Measurements from ENCODE around the gene YTHDF1.

Gene YTHDF1

GRCh38 chr20:63210011-63210605 lies 5.8 kb downstream of the YTHDF1 start:
- DNase-seq (ENCODE audit: low read depth, low spot score): no peak

GRCh38 chr20:63208346-63208909 lies 7.5 kb downstream of the YTHDF1 start:
- DNase-seq (ENCODE audit: low read depth, low spot score): no peak

- DNase-seq (ENCODE audit: low read depth, low spot score): peak; percentile 87
These were observed 9.1 kb downstream of the YTHDF1 start for GRCh38 chr20:63206878-63207277.

GRCh38 chr20:63205896-63206295 lies 10.0 kb downstream of the YTHDF1 start:
- no peak for DNase-seq (ENCODE audit: low read depth, low spot score)

- DNase-seq (ENCODE audit: low read depth, low spot score): no peak
These were observed 11.6 kb downstream of the YTHDF1 start for GRCh38 chr20:63204362-63204761.

GRCh38 chr20:63202811-63203526 lies 13.0 kb downstream of the YTHDF1 start:
- DNase-seq (ENCODE audit: low read depth, low spot score): no peak

GRCh38 chr20:63202021-63202420 lies 13.9 kb downstream of the YTHDF1 start:
- DNase-seq (ENCODE audit: low read depth, low spot score): no peak

GRCh38 chr20:63198606-63199005 lies 17.3 kb downstream of the YTHDF1 start:
- DNase-seq (ENCODE audit: low read depth, low spot score): no peak

GRCh38 chr20:63196768-63197470 lies 19.0 kb downstream of the YTHDF1 start:
- DNase-seq (ENCODE audit: low read depth, low spot score): no peak

- no peak for DNase-seq (ENCODE audit: low read depth, low spot score)
These were observed 21.1 kb downstream of the YTHDF1 start for GRCh38 chr20:63194797-63195173.

- DNase-seq (ENCODE audit: low read depth, low spot score): no peak
These were observed 21.7 kb downstream of the YTHDF1 start for GRCh38 chr20:63194007-63194796.

GRCh38 chr20:63192721-63193120 lies 23.2 kb downstream of the YTHDF1 start:
- DNase-seq (ENCODE audit: low read depth, low spot score): no peak

- DNase-seq (ENCODE audit: low read depth, low spot score): no peak
These were observed 24.5 kb downstream of the YTHDF1 start for GRCh38 chr20:63191400-63191799.

- DNase-seq (ENCODE audit: low read depth, low spot score): no peak
These were observed 25.1 kb downstream of the YTHDF1 start for GRCh38 chr20:63190828-63191227.

- no peak for DNase-seq (ENCODE audit: low read depth, low spot score)
These were observed 25.9 kb downstream of the YTHDF1 start for GRCh38 chr20:63189846-63190559.

- no peak for DNase-seq (ENCODE audit: low read depth, low spot score)
These were observed 26.6 kb downstream of the YTHDF1 start for GRCh38 chr20:63189322-63189642.

- DNase-seq (ENCODE audit: low read depth, low spot score): no peak
These were observed 27.1 kb downstream of the YTHDF1 start for GRCh38 chr20:63188641-63189321.

GRCh38 chr20:63188159-63188442 lies 27.8 kb downstream of the YTHDF1 start:
- DNase-seq (ENCODE audit: low read depth, low spot score): no peak

GRCh38 chr20:63187338-63188158 lies 28.4 kb downstream of the YTHDF1 start:
- DNase-seq (ENCODE audit: low read depth, low spot score): no peak

All from astrocyte of the hippocampus (primary cell).